GM18861 (cell line): ENCODE data around the gene BRMS1.

Experiments
- ATAC-seq: cut with Tn5 transposase; IDR thresholded peaks from one replicate; pipeline ENCODE4 v1.9.1; 2021; ENCODE audit not compliant: unreplicated experiment

BRMS1 gene

DNA sequence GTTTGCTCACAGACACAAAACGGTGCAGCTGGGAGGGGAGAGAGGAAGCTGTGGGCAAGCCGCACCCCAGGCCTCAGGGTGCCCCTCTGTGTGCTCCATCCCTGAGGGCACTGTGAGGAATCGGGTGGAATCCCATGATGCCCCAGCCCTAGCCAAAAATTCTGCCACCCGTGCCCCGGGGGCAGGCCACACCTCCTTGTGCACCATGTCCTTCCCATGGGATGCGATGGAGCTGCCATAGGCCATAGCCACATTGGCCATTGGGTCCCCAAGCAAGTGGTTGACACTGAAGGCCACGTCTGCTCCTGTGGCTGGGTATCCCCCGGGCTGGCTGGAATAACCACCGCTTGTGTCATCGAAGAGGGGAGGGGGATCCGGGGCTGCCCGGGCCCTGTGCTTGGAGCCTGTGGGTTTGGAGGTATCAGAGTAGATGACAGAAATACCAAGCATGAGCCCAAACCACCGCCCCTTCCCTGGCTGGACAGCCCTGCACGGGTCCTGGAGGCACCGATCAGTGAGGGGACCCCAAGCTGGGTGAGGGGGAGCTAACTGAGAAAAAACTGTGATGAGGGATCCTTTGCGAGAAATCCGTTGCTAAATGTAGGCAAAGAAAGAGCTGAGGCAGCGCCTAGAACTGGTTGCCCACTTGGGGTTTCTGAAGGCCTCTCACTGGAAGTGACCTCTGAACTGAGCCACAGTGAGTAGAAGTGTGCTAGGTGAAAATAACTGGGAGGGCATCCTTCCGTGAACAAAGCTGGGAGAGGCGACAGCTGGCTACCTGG lies 56.8 kb downstream of the BRMS1 start:
- no peak for ATAC-seq
